Inflammatory macrophage treated with lipopolysaccharide for 1 hour (primary cell): ENCODE measurements around the gene DNAJC4.

ENCODE experiments used
- DNase-seq, 2 donors: peaks; one replicate each; pipeline ENCODE4 v3.0.0-alpha.2; 2020 to 2022

The DNAJC4 gene

DNA sequence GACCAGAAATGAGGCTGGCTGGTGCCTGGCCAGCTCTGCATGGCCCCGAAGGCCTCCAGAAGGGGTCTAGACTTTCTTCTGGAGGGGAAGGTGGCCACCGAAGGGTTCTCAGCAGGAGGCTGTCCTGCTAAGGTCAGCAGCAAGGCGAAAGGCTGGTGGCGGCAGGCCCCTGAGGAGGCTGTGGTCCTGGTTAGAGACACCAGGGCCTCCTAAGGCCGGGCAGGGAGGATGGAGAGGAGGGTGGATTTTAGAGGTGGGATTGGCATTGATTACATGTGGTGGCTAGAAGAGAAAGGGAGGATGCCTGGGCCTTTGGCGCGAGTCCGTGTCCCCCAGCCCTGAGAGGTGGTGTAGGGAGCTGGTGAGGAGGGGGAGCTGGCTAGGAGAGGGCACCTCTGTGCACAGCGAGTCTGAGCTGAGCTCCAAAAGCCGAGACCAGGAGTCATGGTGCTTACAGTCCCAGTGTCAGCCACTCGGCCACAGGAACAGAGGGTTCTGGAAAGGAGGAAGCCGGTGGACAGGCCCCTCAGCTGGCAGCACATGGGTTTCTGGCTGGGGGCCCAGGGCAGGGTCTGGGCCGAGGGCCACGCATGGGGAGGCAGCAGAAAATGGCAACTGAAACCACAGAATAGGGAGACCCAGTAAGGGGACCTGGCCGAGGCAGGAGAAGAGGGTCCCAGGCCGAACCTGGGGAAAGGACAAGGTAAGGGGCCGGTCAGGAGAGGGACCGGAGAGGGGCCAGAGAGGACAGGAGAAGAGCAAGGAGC lies 21.4 kb upstream of the DNAJC4 start:
- no peak for DNase-seq

DNA sequence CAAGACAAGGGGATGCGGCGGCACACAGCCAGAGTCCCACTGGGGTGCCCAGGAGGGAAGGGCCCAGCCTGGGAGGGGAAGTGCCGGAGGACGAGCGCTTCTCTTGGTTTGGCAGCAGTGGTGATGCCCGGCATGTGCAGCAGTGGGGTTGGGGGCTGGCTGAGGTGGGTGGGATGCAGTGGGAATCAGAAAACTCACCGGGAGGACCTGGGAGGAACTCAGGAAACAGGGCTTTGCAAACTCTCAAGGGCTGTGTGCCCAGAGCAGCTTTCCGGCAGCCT lies 20.8 kb upstream of the DNAJC4 start:
- DNase-seq, result no peak

DNA sequence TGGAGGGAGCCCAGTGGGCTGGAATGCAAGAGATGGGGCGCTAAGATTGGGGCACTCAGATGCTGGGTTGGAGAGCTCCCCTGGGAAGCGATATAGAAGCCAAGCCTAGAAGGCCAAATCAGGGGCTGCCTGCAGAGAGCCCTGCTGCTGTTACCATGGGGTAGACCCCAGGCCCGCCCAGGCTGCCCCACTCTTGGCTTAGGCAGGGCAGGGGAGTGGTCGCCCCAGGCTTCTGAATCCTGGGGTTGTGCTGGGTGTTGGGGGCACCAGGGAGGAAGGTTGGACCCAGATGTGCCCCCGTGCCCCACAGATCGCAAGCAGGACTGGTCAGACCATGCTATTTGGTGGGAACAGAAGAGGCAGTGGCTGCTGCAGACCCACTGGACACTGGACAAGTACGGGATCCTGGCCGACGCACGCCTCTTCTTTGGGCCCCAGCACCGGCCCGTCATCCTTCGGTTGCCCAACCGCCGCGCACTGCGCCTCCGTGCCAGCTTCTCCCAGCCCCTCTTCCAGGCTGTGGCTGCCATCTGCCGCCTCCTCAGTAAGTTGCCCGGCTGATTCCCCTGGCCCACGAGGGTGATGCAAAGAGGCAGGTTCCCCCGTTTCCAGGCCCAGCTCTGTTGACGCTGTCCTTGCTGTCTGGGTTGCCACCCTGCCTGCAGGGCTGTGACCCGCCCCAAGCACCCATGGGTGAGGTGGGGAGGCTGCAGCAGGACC lies 19.9 kb upstream of the DNAJC4 start:
- DNase-seq, result no peak

DNA sequence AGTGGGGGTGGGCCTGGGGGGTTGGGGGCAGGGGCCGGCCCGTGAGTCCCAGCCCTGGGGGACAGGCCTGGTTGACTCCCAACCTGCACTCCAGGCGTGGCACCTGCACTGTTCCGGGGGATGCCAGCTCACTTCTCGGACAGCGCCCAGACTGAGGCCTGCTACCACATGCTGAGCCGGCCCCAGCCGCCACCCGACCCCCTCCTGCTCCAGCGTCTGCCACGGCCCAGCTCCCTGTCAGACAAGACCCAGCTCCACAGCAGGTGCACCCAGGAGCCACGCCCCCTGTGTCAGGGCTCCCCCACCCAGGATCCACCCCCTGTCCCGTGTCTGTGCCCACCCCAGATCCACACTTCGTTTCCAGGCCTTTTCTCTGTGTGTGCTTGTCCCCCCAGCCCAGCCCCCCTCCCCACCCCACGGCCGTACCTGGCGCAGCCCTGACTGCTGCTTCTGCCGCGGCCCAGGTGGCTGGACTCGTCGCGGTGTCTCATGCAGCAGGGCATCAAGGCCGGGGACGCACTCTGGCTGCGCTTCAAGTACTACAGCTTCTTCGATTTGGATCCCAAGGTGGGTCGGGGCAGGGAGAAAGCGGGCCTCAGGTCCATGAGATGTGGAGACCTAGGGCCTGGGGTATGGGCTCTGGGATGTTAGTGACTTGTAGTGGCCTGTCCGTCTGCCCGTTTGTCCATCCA lies 19.0 kb upstream of the DNAJC4 start:
- no peak for DNase-seq

DNA sequence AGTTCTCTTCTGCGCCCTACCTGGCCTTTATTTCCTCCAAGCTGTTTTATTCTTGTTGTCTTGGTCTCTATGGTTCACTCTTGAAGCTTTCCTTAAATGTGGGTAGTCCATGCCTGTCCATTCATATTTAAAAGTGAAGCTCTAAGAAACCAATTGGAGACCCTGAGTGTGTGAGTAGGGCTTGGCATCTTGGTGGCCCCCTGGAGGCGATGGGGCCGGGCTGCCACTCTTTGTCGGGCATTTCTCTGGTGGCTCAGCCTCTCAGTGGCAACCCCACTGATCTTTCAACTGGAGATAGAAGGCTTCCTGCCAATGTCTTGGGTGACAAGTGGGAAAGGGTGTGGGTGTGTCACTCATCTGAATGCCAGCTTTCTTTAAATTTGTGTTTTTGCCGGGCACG lies 13.5 kb upstream of the DNAJC4 start:
- no peak for DNase-seq

DNA sequence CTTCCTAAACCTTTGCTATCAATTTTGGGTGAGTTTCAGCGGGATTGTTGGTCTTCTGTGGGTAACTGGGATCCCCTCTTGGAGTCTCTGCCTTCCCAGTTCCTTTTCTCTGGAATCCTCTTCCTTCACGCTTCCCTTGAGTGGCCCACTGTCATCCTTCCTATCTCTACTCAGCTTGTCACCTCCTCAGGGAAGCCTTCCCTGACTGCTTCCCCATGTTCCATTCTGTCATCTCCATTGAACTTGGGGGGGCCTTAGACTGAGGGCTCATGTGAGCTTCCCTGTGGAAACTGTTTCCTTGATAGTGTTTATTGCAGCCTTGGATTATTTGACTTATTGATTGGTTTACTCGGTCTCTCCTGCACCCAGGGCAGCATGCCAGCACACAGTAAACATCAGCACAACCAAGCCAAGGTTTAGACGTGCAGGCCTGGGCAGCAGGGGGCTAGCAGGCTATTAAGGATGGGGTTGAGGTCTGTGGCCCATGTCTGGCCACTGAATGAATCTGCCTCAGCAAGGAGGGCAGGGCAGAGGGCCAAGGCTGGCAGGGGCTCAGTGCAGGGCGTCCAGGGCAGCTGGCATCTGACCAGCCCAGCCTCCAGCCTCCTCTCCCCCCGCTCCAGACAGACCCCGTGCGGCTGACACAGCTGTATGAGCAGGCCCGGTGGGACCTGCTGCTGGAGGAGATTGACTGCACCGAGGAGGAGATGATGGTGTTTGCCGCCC lies 11.6 kb upstream of the DNAJC4 start:
- no peak for DNase-seq

DNA sequence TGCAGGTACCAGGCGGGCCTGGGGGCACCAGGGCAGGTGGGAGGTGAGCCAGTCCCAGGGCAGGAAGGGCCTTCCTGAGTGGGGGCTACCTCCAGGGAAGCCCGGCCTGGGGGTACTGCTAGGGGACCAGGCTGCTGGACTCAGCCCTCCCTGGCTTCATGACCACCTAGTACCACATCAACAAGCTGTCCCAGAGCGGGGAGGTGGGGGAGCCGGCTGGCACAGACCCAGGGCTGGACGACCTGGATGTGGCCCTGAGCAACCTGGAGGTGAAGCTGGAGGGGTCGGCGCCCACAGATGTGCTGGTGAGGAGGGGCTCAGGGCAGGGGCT lies 11.0 kb upstream of the DNAJC4 start:
- DNase-seq, result no peak

DNA sequence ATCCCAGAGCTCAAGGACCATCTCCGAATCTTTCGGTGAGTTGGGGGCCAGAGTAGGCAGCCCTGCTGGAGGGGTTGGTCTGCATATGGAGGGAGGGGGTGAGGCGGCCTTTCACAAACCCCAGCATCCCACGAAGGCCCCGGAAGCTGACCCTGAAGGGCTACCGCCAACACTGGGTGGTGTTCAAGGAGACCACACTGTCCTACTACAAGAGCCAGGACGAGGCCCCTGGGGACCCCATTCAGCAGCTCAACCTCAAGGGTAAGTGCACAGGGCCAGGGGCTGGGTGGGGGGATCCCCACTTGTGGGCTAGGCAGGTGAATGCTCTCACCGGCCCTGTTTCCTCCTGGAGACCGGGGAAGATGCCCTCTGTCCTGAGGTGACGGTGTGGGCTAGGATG lies 10.6 kb upstream of the DNAJC4 start:
- DNase-seq, result no peak

DNA sequence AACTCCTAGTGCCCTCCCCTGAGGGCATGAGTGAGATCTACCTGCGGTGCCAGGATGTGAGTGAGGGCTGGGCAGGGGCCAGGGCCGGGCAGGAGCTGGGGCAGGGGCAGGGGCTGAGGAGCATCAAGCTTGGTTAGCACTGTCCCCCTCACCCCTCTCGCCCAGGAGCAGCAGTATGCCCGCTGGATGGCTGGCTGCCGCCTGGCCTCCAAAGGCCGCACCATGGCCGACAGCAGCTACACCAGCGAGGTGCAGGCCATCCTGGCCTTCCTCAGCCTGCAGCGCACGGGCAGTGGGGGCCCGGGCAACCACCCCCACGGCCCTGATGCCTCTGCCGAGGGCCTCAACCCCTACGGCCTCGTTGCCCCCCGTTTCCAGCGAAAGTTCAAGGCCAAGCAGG lies 10.1 kb upstream of the DNAJC4 start:
- no peak for DNase-seq

DNA sequence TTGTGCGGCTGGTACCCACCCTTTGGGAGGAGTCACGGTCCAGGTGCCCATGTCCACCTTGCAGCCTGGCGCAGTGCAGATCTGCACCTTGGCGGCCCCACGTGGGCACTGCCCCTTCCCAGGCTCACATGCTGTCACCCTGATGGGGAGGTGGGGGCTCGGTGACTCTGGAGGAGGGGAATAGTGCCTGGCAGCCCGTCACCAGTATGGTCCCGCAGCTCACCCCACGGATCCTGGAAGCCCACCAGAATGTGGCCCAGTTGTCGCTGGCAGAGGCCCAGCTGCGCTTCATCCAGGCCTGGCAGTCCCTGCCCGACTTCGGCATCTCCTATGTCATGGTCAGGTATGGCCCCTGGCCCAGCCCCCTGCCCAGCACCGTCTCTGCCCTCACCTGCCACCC lies 9.6 kb upstream of the DNAJC4 start:
- DNase-seq, result no peak

DNA sequence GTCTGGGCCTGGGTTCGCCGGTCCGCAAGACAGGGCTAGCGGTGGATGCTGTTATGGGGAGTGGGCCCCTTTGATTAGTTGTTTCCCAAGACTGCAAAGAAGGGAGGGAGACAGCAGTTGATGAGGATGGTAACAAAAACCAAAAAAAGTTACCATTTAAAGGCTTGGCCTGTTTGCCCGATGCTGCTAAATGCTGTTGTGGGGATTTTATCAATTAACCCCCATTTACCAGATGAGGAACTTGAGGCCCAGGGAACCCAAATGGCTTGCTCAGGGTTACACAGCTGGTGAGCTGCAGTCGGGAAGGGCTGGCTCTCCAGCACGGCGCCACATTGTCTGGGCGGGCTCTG lies 7.7 kb upstream of the DNAJC4 start:
- no peak for DNase-seq

DNA sequence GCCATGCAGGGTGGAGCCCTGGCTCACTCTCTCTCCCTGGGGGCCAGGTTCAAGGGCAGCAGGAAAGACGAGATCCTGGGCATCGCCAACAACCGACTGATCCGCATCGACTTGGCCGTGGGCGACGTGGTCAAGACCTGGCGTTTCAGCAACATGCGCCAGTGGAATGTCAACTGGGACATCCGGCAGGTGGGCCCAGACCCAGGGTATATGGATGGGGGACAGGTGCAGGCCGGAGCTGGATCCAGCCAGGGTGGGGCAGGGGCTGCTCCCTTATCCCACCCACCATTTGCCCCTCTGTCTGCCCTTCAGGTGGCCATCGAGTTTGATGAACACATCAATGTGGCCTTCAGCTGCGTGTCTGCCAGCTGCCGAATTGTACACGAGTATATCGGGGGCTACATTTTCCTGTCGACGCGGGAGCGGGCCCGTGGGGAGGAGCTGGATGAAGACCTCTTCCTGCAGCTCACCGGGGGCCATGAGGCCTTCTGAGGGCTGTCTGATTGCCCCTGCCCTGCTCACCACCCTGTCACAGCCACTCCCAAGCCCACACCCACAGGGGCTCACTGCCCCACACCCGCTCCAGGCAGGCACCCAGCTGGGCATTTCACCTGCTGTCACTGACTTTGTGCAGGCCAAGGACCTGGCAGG lies 7.2 kb upstream of the DNAJC4 start:
- no peak for DNase-seq

DNA sequence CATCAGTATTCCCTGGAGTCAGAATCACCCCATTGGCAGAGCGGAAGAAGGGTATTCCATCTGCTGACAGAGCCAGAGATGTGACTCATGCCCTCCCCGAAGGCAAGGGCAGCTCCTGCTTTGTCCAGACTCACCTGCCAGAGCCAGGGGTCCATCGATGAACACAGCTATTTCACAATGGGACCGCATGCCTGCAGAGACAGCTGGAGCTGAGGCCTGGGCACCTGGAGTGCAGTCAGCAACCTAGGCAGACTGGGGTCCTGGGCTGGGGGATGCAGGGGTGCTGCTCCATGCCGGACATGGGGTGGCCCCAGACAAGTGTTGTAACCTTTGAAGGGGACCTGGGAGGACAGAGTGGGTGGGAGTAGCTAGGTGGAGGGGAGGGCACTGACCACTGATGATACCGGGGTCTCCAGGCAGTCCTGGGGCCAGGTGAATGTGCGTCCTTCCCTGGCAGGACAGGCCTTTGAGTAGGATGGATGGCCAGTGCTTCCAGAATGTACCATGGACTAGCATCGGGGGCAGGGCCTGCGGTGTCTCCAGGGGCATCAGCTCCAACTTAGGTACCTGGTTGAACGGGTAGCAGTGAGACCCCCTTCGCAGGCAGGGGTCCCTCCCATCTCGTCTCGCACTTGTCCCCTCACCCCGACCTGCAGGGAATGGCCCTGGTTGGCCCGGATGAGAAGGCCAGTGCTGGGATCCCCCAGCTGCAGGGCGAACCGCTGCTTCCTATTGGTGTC lies 6.0 kb upstream of the DNAJC4 start:
- DNase-seq, result no peak

DNA sequence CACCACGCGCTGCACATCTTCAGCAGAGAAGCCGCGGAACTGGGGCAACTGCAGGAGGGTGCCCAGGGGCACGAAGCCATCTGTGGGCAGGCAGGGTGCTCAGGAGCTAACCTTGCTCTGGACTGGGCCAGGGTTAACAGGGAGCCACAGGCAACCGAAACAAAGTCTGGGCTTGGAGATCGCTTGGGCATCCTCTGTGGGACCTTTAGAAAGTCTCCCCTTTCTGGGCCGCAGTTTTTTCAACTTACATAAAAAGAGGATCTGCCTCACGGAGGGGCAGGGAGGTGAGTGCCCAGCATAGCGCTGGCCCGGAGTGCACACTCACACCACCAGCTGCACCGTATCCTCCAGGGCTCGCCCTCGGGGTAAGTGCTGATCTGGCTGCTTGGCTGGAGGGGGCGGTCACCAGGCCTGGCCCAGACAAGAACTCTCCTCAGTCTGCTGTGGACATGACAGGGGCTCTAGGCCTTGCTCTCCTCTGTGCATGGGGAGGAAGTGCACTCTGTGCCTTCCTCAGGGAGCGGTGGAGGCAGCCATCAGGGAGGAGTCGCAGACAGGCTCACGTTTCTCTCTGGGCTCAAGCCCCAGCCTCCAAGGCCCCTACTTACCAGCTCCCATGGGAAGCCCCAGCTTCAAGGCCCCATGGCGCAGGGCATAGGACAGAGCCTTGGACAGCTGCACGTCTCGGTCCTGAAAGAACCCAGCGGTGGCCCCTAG lies 5.3 kb upstream of the DNAJC4 start:
- DNase-seq, result no peak

DNA sequence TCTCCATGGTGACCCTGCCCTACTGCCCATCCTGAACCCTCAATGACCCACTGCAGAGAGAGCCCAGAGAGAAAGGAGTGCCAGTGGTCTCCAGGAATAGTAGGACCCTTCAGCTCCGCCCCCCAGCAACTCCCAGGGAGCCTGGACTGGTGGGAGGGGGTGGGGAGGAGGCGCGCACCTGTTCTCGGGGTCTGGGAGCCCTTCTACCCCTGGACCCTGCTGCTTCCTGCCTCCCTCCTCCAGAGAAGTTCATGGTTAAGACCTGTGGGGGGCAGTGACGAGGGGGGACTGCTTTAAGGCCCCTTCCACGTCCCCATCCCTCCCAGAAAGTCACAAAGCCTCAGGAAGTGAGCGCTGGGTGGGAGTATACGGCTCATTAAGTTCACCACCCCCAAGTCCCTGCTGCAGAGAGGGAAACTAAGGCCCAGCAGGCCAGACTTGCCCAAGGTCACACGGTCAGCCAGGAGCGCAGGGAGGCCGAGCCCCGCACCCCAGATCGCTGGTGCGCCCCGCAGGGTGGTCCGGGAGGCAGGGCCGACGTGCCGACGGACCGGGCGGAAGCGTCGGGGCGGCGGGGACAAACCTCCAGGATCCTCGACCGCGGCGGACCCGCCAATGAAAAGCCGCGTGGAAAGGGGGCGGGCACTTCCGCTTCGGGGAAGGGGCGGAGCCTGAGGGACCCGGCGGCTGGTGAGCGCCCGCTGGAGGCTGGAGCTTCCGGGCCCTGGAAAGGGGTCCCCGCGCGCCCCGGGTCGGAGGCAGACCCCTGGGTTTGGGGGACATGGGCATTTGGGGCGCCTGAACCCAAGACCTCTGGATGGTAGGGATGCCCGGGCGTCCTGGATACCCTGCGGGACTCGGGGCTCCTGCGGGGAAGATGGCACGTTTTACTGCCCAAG lies 4.5 kb upstream of the DNAJC4 start, which contains the start of the genes NUDT22 and TRPT1:
Gene NUDT22, plus strand, starts transcription at position 667 of the 899 bp plus-strand sequence. CDS start 379 bp downstream, outside the sequence.
Gene TRPT1, minus strand, starts transcription at position 579 of the 899 bp plus-strand sequence. Its CDS starts 326 bp downstream, at position 253.
- DNase-seq, result peak; percentile 82 to 94

DNA sequence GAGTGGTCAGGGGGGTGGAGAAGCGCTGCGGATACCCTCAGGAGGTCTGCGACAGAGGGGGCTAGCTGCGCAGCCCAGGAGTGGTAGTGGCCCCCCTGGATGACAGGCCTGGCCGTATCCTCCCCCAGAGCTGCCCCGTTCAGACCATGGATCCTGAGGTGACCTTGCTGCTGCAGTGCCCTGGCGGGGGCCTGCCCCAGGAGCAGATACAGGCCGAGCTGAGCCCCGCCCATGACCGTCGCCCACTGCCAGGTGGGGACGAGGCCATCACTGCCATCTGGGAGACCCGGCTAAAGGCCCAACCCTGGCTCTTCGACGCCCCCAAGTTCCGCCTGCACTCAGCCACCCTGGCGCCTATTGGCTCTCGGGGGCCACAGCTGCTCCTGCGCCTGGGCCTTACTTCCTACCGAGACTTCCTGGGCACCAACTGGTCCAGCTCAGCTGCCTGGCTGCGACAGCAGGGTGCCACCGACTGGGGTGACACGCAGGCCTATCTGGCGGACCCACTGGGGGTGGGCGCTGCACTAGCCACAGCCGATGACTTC lies 3.8 kb upstream of the DNAJC4 start:
- peak; percentile 67 to 74 for DNase-seq

DNA sequence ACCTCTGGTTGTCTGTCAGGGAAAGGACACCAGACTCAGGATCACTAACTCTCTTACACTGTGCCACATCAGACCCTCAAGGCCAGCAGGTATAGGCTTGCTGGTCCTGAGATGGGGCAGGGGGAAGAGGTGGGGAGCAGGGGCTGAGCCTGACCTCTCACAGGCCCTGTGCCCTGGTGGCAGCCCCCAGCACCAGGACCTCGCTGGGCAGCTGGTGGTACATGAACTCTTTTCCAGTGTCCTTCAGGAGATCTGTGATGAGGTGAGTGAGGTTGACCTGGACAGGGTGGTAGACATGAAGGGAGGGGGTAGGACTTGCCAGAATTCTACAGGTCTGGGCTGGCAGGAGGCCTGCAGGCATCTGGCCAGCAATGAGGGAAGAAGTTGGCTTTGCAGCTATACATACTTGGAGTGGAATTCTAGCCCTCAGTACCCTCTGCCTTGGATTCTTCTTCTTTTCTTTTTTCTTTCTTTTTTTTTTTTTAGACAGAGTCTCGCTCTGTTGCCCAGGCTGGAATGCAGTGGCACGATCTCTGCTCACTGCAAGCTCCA lies 2.9 kb upstream of the DNAJC4 start:
- no peak for DNase-seq

DNA sequence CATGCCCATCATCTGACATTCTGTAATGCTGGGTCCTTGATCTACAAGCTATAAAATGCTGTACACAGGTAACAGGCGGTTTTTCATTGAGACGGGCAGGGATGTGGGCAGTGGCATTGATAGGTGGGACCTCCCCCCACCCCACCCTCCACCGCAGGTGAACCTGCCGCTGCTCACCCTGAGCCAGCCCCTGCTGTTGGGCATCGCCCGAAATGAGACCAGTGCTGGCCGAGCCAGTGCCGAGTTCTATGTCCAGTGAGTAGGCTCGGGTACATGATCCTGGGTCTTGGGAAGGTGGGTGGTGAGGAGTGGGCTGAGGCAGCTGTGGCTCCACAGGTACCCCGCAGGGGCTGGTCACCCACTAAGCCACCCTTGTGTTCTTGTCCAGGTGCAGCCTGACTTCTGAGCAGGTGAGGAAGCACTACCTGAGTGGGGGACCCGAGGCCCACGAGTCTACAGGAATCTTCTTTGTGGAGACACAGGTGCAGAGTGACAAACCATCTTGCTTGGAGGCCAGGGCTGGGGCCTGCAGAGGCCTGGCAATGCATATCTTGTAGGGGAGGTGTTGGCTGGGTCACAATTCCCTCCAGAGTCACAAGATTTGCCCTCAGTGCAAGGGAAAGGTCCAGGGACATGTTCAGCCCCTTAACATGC lies 1.1 kb upstream of the DNAJC4 start:
- DNase-seq, result no peak

DNA sequence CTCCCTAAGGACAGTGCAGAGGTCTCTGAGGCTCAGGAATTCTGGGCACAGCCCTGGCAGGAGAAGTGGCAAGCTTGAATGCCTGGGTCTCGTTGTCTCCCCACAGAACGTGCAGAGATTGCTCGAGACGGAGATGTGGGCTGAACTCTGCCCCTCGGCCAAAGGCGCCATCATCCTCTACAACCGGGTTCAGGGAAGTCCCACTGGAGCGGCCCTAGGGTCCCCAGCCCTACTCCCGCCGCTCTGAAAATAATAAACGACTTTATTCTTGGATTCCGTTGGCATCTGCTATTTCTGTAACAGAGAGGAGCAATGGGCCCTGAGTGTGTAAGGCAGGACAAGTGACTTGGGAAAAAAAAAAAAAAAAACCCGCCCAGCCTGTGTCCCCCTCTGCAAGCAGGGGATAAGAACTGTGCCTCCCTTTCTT lies 591 bp upstream of the DNAJC4 start:
- no peak for DNase-seq
